ENCODE data around the gene PARS2.

GRCh38 chr1:54736685-54737084, 27.6 kb downstream of the PARS2 start:
- TF ChIP-seq CTCF (conservative IDR thresholded peaks at IDR 0.05; ENCODE audit: low read length) (no peak), EZH2phosphoT487 (IDR thresholded peaks at IDR 0.05; ENCODE audit: borderline replicate concordance, low read depth, low read length) (no peak)

Data from OCI-LY7 (cell line).